NCI-H1092 (cell line): ENCODE data around the gene HTN1.
"Not testable (repeated sequence)": the region's sequence is repeated elsewhere in the genome, so short reads cannot be mapped to it uniquely, and the experiment has no call there.

Experiments used
- DNase-seq: peaks from one replicate; lab custom pipeline; 2025; lab: John Stamatoyannopoulos, UW

HTN1 gene

GRCh38 chr4:70050138-70050537 is at the start of gene HTN1:
Gene HTN1, plus strand, starts transcription at chr4:70050438. Its CDS starts 2,639 bp downstream, at chr4:70053077.
- not testable (repeated sequence) for DNase-seq

- DNase-seq = no peak
These were observed 49.5 kb upstream of the HTN1 start for GRCh38 chr4:70000711-70001110.

GRCh38 chr4:70002507-70002906 is 47.7 kb upstream of the HTN1 start:
- DNase-seq = no peak

GRCh38 chr4:70008771-70009170 is 41.5 kb upstream of the HTN1 start:
- no peak for DNase-seq

- DNase-seq = not testable (repeated sequence)
These were observed 31.2 kb upstream of the HTN1 start for GRCh38 chr4:70019006-70019405.

GRCh38 chr4:70023218-70023617 is 27.0 kb upstream of the HTN1 start:
- no peak for DNase-seq

- no peak for DNase-seq
These were observed 23.2 kb upstream of the HTN1 start for GRCh38 chr4:70027011-70027410.

- DNase-seq = not testable (repeated sequence)
These were observed 22.1 kb upstream of the HTN1 start, which contains the start of gene HTN3 for GRCh38 chr4:70028159-70028558. Gene HTN3, plus strand, starts transcription at chr4:70028459. Its CDS starts 2,282 bp downstream, at chr4:70030741.

- DNase-seq = not testable (repeated sequence)
These were observed 12.7 kb upstream of the HTN1 start for GRCh38 chr4:70037559-70037958.

GRCh38 chr4:70039928-70040327 is 10.3 kb upstream of the HTN1 start:
- not testable (repeated sequence) for DNase-seq

- DNase-seq = no peak
These were observed 8.5 kb upstream of the HTN1 start for GRCh38 chr4:70041652-70042286.

- not testable (repeated sequence) for DNase-seq
These were observed 6.3 kb downstream of the HTN1 start for GRCh38 chr4:70056534-70056933.

- DNase-seq = no peak
These were observed 7.4 kb downstream of the HTN1 start for GRCh38 chr4:70057651-70058050.

- DNase-seq = no peak
These were observed 8.9 kb downstream of the HTN1 start for GRCh38 chr4:70059149-70059548.

GRCh38 chr4:70062000-70062399 is 11.8 kb downstream of the HTN1 start:
- DNase-seq = no peak

- DNase-seq = no peak
These were observed 30.0 kb downstream of the HTN1 start for GRCh38 chr4:70080205-70080604.

- no peak for DNase-seq
These were observed 49.0 kb downstream of the HTN1 start for GRCh38 chr4:70099206-70099605.
